GM23248 (cell line): ENCODE measurements around the gene DDX27. TPM values are rescaled to one million over a fixed set of nuclear protein-coding genes. Genes with fewer than 3 reads are reported as not detected.

Experiments
- DNase-seq: peaks from one replicate; pipeline ENCODE4 v3.0.0-alpha.2; 2015
- H2AFZ ChIP-seq: fragments of 200-600 bp; sonication (generic); 2 replicates; pipeline ENCODE4 v1.6.1; 2016; ENCODE audit warnings: antibody characterized with exemption
- H3F3A ChIP-seq: fragments of 200-600 bp; sonication (generic); 2 replicates; pipeline ENCODE4 v1.6.1; 2016; ENCODE audit warnings: mild to moderate bottlenecking, antibody characterized with exemption, mixed run types; ENCODE audit not compliant: insufficient read depth
- H3K27ac ChIP-seq: fragments of 200-600 bp; sonication (generic); 2 replicates; pipeline ENCODE4 v1.5.1; 2016; ENCODE audit warnings: mild to moderate bottlenecking
- H3K27me3 ChIP-seq: fragments of 200-600 bp; sonication (generic); replicated peaks from 2 replicates; pipeline ENCODE4 v1.6.1; 2016; ENCODE audit warnings: mild to moderate bottlenecking; ENCODE audit not compliant: insufficient read depth
- H3K36me3 ChIP-seq: fragments of 200-600 bp; sonication (generic); 2 replicates; pipeline ENCODE4 v1.6.1; 2016; ENCODE audit warnings: low read depth, mild to moderate bottlenecking
- H3K4me1 ChIP-seq: fragments of 200-600 bp; sonication (generic); 2 replicates; pipeline ENCODE4 v1.6.1; 2016; ENCODE audit warnings: mild to moderate bottlenecking; ENCODE audit not compliant: insufficient read depth
- H3K4me2 ChIP-seq: fragments of 200-600 bp; sonication (generic); one replicate; pipeline ENCODE4 v1.6.1; 2016; ENCODE audit warnings: mild to moderate bottlenecking; ENCODE audit not compliant: unreplicated experiment
- H3K4me3 ChIP-seq: fragments of 200-600 bp; sonication (generic); 2 replicates; pipeline ENCODE4 v1.5.1; 2016; ENCODE audit warnings: mild to moderate bottlenecking
- H3K79me2 ChIP-seq: fragments of 200-600 bp; sonication (generic); 2 replicates; pipeline ENCODE4 v1.6.1; 2016; ENCODE audit warnings: mild to moderate bottlenecking; ENCODE audit not compliant: insufficient read depth
- H3K9ac ChIP-seq: fragments of 200-600 bp; sonication (generic); 2 replicates; pipeline ENCODE4 v1.6.1; 2016; ENCODE audit warnings: mild to moderate bottlenecking
- H3K9me2 ChIP-seq: fragments of 200-600 bp; sonication (generic); 2 replicates; pipeline ENCODE4 v1.6.1; 2016; ENCODE audit warnings: mixed run types, mild to moderate bottlenecking, moderate library complexity; ENCODE audit not compliant: insufficient read depth
- H3K9me3 ChIP-seq: fragments of 200-600 bp; sonication (generic); one replicate; pipeline ENCODE4 v1.6.1; 2017; ENCODE audit warnings: low read depth
- H4K20me1 ChIP-seq: fragments of 200-600 bp; sonication (generic); 2 replicates; pipeline ENCODE4 v1.6.0; 2016; ENCODE audit not compliant: insufficient read depth
- EZH2 ChIP-seq: fragments of 200-600 bp; sonication (generic); IDR thresholded peaks from 2 replicates; pipeline ENCODE4 v1.6.1; 2018; ENCODE audit warnings: antibody characterized with exemption, mild to moderate bottlenecking; ENCODE audit not compliant: insufficient read depth, poor library complexity, severe bottlenecking
- EZH2phosphoT487 ChIP-seq: fragments of 200-600 bp; sonication (generic); IDR thresholded peaks from 2 replicates; pipeline ENCODE4 v1.6.1; 2018; ENCODE audit warnings: antibody characterized with exemption, moderate library complexity, mild to moderate bottlenecking, low read depth; ENCODE audit not compliant: insufficient read depth
- WGBS, 2 experiments: methylation state at CpG; one replicate each; pipeline ENCODE4 v1.1.6; 2015 to 2017; ENCODE audit warnings: low lambda C conversion rate in 2 of 2, low coverage in 1 of 2; ENCODE audit errors: missing lambda C conversion rate in 2 of 2; 5-methylcytosine and 5-hydroxymethylcytosine counted together
- in situ Hi-C: fragments of 300-500 bp; cut with MboI; formaldehyde crosslinking; loops from 2 replicates; pipeline ENCODE4 v1.15.0; 2020
- polyA plus RNA-seq: library from polyadenylated mRNA; unstranded; fragments of >200 nt; fragmentation: Nextera tagmentation; extraction: Ambion mirVana; gene quantifications from 2 replicates; pipeline ENCODE4 v1.2.1, GENCODE V29; 2016
- total RNA-seq: library from RNA; depleted of rRNA; stranded (reverse); fragments of >200 nt; shearing (Covaris generic); gene quantifications from 2 replicates; pipeline ENCODE4 v1.2.3, GENCODE V29; 2014

DDX27 gene
- total and polyA plus RNA-seq, 2 experiments from 2014 or later, result 25.3 to 35.6 TPM

DNA sequence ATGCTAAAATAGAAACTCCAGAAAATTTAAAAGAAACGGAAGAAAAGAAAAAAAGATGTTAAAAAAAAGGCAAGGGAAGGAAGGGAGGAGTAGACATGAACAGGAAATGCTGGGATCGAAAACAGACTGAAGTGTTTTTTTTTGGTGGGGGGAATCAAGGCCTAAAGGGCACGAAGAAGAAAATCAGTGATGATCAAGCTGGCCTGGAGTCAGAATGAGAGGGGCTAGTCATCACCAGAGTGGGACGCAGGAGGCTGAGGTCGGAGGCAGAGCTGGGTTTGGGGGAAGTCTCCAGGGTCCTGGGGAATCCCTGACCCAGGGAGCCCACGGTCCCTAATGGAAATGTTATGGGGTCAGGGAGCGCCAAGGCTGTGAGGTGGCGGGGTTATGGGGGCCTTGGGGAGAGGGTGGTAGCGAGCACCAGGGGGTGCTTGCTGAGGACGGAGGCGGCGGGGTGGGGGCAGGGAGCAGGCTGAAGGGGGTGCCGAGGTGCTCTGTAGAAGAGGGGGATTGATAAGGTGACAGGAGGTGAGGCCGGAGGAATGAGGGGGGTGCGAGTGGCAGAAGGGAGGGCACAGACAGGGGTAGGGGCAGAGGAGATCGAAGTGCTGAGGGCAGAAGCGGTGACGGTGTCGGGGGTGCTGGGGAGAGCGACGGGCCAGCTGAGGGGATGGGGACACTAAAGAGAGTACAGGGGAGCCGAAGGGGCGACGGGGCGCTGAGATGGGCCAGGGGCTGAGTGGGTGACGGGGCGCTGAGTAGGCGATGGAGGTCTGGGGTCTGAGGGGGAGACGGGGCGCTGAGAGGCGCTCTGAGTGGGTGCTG, 58.0 kb downstream of the DDX27 start:
- TF ChIP-seq EZH2phosphoT487 (no peak), EZH2 (no peak)

GRCh38 chr20:49277786-49278035, 58.5 kb downstream of the DDX27 start:
- peak overlapping the region; percentile 98 for H3K4me2 ChIP-seq
- H3K27me3 ChIP-seq, result no peaks in the 10 kb centered on the region
- TF ChIP-seq EZH2phosphoT487 (no peak), EZH2 (no peak)
- H3K4me1 ChIP-seq, result peaks cover 32% of the 10 kb centered on the region
- H3K27ac ChIP-seq, result peak overlapping the region; percentile 87
- H3K9me3 ChIP-seq, result no peaks in the 10 kb centered on the region
- H3K9me2 ChIP-seq, result no peaks in the 10 kb centered on the region
- in situ Hi-C loops, result no loop called here
- no peak for DNase-seq
- H3F3A ChIP-seq, result peaks cover 48% of the 10 kb centered on the region
- H4K20me1 ChIP-seq, result peaks cover 29% of the 10 kb centered on the region
- peaks cover 92% of the 10 kb centered on the region for H3K79me2 ChIP-seq
- peak overlapping the region; percentile 98 for H3K9ac ChIP-seq
- peaks cover 50% of the 10 kb centered on the region for H3K36me3 ChIP-seq
- WGBS, 2 experiments, result 3% methylated on average over 14 of the region's 22 CpGs; no CpG with 5 or more reads in 1 of the 2 experiments
- H3K4me3 ChIP-seq, result peak overlapping the region; percentile 96
- peak overlapping the region; percentile 33; the same call in 1 of the 2 replicates for H2AFZ ChIP-seq

More for the DNA sequence above, 58.0 kb downstream of the DDX27 start:
- Histone ChIP-seq H3K79me2 (peaks cover 92% of the 10 kb centered on the region), H3K4me1 (peaks cover 27% of the 10 kb centered on the region), H3F3A (peaks cover 46% of the 10 kb centered on the region), H3K27ac (peak overlapping the region; percentile 87), H3K27me3 (no peaks in the 10 kb centered on the region), H4K20me1 (peaks cover 23% of the 10 kb centered on the region), H3K9me3 (no peaks in the 10 kb centered on the region), H3K4me3 (peak overlapping the region; percentile 96), H3K9me2 (no peaks in the 10 kb centered on the region), H3K36me3 (peaks cover 49% of the 10 kb centered on the region), H3K9ac (peak overlapping the region; percentile 98), H3K4me2 (peak overlapping the region; percentile 98), H2AFZ (peak overlapping the region; percentile 33; the same call in 1 of the 2 replicates)
- in situ Hi-C loops, result no loop called here
- 2 to 3% methylated on average over 14 to 31 of the region's 31 CpGs for WGBS, 2 experiments
- DNase-seq, result peak; percentile 66

DNA sequence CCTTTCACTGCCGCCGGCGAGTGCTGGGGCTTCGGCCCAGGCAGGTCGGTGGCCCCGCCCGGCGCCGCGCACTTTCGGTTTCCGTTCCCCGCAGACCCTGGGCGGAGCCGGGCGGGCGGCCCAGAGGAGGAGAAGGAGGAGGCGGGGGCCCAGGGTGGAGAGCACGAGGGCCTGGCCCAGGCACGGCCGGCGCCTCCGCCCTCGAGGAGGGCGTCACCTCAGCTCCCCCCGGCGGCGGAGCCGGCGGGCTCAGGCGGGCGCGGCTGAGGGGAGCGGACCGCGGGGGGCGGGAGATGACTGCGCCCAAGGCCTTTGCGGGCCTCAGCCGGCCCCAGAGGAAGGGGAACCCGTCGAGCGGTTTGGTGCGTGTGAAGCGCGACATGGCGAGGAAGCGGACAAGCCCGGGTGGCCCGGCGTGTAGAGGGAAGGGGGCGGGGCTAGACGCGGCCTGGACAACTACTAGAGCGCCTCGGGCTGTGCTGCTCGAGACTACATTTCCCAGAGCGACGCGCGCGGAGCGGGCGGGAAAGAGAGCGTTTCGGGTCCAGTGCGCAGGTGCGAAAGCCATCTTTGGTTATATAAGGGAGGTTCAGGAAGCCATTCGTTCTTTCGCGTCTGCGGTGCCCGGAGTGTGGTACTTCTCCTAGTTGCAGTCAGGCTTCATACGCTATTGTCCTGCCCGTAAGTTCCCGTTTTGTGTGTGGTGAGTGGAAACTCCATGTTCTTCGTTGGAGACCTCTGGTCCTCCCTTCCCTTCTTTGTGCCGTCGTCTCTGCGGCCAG, 59.0 kb downstream of the DDX27 start, which contains the start of gene ZNFX1:
Gene ZNFX1 (minus strand): TSS at position 22 of the 782 bp plus-strand sequence. CDS start 2,218 bp downstream, outside the sequence.
- peaks cover 34% of the 10 kb centered on the region for H4K20me1 ChIP-seq
- peak within 1 kb of the TSS; percentile 98 for H3K9ac ChIP-seq
- WGBS, 2 experiments, result 0 to 2% methylated on average over 30 to 64 of the region's 80 CpGs
- H3K4me3 ChIP-seq, result peak within 1 kb of the TSS; percentile 96
- peak within 1 kb of the TSS; percentile 87 for H3K27ac ChIP-seq
- H2AFZ ChIP-seq, result peak within 1 kb of the TSS; percentile 73
- peaks cover 92% of the 10 kb centered on the region for H3K79me2 ChIP-seq
- peaks cover 51% of the 10 kb centered on the region for H3K36me3 ChIP-seq
- H3K4me2 ChIP-seq, result peak within 1 kb of the TSS; percentile 98
- DNase-seq, result peak; percentile 100
- H3F3A ChIP-seq, result peaks cover 52% of the 10 kb centered on the region
- no peak for TF ChIP-seq EZH2phosphoT487
- TF ChIP-seq EZH2, result no peak
- no peaks in the 10 kb centered on the region for H3K9me2 ChIP-seq
- peaks cover 38% of the 10 kb centered on the region for H3K4me1 ChIP-seq
- H3K27me3 ChIP-seq, result no peaks in the 10 kb centered on the region
- in situ Hi-C loops, result no loop called here
- H3K9me3 ChIP-seq, result no peaks in the 10 kb centered on the region

DNA sequence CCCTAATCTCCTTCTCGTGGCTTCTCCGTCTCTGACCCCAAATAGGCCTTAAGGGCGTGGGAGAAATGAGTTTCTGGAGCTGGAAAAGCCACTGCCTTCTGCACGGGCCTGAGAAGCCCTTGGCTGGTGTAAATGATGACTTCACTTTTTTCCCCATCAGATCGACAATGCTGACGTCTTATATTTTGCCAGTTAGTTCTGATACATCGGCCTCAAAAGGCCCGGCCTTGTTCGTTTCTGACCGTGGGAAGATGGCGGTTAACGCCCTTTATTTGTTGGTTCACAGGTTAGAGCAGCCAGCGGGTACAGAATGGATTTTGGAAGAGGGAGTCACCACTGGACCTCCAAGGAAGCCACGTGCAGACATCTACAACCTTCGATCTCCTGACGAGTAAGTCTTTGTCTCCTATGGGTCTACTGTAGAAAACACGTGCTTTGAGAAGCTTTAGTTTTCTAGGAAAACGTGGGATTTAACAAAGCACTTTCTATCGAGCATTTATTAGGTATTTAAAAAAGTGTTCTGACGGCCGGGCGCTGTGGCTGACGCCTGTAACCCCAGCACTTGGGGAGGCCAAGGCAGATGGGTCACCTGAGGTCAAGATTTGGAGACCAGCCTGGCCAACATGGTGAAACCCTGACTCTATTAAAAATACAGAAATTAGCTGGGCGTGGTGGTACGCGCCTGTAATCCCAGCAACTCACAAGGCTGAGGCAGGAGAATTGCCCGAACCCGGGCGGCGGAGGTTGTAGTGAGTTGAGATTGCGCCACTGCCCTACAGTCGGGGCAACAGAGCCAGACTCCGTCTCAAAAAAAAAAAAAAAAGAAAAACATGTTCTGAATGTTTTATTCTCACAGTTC, 59.8 kb downstream of the DDX27 start:
- peak overlapping the region; percentile 88 for H3K4me2 ChIP-seq
- peak overlapping the region; percentile 87 for H3K27ac ChIP-seq
- in situ Hi-C loops, result no loop called here
- H2AFZ ChIP-seq, result no peak overlapping the region
- peak overlapping the region; percentile 98 for H3K9ac ChIP-seq
- peak overlapping the region; percentile 96 for H3K4me3 ChIP-seq
- TF ChIP-seq EZH2phosphoT487 (0 out of 2 replicates have a peak, but pooled peaks have one; percentile 15), EZH2 (no peak)
- 6 to 8% methylated on average over 33 of the region's 33 CpGs for WGBS, 2 experiments
- no peaks in the 10 kb centered on the region for H3K9me3 ChIP-seq
- H3K79me2 ChIP-seq, result peaks cover 92% of the 10 kb centered on the region
- H3F3A ChIP-seq, result peaks cover 60% of the 10 kb centered on the region
- peak; percentile 69 for DNase-seq
- H3K36me3 ChIP-seq, result peaks cover 50% of the 10 kb centered on the region
- peaks cover 42% of the 10 kb centered on the region for H4K20me1 ChIP-seq
- no peaks in the 10 kb centered on the region for H3K27me3 ChIP-seq
- peaks cover 43% of the 10 kb centered on the region for H3K4me1 ChIP-seq
- H3K9me2 ChIP-seq, result no peaks in the 10 kb centered on the region
